ENCODE measurements around the gene PALM3.
A peak's percentile ranks its signal among the peaks of the same experiment; 100 is the strongest.

PALM3 gene, protein sequence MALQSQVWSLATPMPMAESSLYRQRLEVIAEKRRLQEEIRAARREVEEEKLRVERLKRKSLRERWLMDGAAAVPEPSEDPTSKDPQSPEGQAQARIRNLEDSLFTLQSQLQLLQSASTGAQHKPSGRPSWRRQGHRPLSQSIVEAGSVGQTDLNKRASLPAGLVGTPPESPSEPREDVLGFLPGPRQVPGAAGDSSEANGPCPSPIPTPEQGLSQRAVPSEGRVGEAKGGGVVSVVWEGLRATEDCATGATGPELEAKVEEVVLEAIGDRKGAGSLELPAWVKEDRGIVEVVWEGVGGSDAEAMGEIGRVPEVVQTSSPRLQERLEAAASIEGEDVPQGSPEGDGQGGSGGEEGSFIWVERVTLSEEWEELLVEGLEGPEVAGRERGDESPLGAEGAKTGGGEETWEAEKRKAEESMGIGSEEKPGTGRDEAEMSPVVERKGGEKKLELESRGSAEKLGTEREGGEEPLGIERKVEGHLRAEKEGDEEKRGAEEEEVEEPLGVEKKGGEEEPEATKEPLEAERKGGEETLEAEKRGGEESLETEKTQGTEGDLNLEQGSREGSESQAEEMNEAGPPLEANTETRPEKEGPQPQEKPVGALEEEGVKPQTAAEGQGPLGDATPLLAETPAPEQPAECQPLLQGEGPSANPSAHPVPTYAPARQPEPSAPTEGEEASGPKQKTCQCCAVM

DNA sequence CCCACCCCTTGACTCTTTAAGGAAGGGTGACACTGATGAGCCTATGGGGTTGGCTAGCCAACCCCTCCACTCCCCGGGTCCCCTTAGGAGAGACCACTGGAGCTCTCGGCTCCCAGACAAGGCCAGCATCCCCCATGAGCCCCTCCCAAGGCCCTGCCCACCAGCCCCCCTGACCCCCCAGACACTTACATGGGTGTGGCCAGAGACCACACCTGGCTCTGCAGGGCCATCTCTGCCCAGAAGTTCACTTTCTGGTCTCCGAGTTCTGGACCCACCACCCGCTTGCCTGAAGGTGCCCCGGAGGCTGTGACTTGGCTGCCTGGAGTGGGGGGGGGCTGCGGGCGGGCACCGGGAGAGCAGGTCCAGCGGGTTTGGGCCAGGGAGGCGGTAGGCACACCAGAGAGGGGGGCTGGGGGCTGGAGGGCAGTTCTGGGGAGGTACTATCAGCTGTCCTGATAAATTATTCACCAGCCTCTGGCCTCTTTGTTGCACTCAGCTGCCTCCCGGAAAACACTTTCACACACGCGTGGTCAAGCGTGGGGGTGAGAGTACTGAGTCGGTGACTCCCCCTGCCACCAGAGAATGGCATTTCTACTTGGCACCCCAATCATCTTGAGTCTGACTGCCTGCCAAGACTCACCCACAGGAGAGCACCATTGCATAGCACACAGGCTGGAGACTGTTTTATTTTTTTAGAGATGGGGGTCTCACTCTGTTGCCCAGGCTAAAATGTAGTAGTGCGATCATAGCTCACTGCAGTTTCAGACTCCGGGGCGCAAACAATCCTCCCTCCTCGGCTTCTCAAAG lies at the start of gene PALM3:
PALM3 (minus strand) TSS at position 326 of the 807 bp plus-strand sequence; CDS start at position 230, 96 bp downstream.
- no peak for DNase-seq

DNA sequence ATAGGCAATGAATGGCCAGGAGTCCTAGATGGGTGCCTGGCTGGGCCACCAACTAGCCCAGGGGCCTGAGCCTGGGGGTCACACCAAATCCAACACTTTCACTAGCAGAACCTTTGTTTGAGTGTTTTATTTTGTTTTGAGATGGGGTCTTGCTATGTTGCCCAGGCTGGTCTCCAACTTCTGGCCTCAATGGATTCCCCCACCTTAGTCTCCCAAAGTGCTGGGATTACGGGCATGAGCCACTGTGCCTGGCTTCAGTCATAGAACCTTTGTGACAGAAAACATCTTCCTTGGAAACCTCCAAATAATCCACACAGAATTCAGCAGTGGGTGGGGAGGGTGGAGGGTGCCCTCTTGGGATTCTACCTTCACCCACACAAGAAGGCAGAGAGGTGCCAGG lies 49.6 kb upstream of the PALM3 start:
- DNase-seq, result no peak

DNA sequence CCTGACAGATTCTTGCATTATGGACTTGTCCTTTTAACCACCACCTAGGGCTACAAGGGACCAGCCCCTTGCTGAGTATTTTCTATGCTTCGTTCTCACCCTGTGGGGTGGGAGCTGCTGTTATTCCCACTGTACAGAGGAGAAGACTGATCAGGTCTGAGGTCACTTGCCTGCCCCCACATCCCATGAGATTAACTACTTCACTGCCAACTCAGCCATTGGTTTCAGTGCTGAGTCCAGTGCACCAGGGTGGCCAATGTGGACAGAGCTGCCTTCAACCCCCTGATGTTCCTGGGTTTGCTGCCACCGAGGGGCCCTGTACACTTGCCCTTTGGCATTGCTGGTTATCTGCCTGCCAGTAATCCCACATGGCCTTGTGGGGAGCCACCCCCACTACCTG lies 48.8 kb upstream of the PALM3 start:
- DNase-seq, result no peak

DNA sequence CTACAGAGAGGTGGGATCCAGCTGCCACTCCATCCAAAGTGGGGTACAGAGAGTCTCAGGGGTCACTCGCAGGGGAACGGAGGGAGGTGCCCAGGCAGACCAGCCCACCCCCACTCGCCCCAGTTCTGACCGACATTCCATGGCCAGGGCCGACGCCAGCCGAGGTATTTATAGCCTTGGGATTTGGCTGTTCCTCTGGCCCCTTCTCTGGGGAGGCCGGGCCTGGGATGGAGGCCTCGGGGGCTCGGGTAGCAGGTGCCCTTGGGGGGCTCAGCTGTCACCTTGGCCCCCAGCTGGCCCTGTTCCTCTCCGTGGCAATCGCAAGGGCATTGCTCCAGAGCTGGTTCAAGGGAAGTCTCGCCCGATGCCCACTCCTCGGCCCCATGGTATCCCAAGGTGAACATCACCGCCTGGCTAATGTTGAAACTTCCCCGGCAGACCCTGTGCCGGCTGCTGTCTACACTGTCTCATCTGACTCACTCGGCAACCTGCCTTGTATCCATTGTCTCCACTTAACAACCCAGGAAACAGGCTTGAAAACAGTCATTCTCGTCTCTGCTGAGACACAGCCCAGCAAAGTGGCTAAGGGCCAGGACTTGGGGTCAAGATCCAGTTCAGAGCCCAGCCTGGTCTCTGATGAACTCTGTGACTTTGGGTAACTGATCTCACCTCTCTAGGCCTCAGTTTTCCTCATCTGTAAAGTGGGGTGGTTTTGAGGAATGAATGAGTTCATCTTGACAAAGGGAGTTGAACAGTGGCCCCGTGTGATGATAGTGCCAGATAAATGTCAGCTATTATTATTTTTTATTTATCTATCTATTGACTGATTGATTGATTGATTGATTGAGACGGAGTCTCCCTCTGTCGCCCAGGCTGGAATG lies 45.9 kb upstream of the PALM3 start:
- DNase-seq, result no peak

DNA sequence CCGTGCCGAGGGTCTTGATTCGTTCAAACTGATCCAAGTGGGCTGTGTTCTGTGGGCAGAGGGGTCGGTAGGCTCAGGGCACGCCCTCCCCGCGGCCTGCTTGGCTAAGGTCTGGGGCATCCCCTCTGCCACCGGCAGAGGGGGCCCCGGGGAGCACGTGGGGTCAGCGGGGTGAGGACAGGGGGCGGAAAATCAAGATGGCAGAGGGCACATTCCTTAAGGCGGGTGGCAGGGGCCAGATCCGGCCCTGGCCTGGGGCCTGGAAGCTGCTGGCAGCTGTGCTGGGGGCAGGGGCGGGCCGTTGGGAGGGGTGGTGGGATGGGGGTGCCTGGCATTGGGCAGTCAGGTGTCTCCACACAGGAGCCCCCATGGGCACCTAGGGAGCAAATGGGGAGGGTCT lies 45.0 kb upstream of the PALM3 start:
- DNase-seq, result no peak

DNA sequence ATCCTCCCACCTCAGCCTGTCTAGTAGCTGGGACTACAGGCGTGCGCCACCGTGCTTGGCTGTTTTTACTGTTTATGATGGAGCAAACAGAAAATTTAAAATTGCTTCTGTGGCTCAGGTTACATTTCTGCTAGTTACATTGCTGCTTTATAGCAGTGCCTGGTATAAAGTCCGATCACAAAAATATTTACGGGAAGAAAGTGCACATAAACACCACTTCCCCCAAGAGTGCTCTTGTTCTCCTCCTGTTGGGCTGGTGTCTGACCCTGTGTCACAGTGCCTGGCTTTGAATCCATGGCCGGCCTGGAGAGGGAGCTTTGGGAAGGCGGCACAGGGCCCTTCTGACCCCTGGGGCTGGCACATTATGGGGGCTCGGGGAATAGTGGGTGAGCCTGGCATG lies 43.8 kb upstream of the PALM3 start:
- DNase-seq, result no peak

DNA sequence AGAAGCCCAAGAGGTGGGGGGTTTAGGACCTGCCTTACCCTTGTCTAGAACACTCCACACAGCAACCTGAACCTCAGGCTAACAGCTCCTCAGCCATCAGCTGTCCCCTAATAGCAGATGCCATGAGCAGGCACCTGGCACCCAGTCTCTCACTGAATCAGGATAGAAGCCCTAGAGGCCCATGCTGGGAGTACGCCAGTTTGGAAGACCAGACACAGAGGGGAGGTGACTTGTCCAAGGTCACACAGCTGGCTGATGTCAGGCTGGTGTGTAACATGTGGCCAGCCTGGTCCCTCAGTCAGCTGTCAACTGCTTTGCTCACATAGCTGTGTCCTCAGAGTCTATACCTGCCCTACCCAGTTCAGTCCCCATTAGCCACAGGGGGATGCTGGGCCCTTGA lies 41.4 kb upstream of the PALM3 start:
- DNase-seq, result no peak

DNA sequence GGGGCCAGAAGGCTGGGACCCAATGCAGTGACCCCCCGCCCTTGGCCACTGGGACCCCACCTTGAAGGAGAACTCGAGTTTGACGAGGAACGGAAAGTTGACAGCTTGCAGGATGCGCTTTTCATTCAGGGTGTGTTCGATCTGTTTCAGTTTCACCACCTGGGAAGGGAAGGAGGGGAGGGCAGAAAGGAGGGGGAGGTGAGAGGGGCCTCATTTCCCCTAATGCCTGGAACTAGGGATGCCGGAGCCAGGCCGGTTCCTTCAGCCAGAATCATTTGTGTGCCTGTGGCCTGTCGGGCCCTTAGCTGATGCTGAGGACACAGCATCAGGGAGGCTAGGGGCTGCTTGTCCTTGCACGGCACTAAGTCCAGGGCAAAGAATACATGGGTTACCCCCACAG lies 40.9 kb upstream of the PALM3 start:
- DNase-seq, result no peak

DNA sequence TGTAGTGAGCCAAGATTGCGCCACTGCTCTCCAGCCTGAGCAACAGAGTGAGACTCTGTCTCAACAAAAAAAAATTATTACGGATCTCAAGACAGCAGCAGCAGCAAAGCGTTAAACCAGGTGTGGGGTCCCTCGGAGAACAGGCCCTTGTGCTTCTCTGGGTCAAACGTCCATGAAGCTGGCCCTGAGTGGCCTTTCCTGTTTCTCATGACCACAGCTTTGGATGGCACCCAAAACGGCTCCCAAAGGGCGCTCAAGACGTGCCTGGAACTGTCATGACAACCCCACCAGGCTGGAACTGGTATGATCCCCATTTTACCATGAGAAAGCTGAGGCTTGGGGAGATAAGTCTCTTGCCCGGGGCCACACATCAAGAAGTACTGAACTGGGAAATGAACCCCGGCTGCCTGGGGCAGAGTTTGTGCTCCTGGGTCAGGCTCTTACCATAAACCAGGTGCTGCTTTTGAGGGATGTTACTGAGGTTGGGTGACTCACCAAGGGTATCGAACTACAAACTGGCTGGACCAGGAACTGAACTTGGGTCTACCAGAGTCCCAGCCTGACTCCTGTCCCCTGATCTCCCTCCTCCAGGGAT lies 40.3 kb upstream of the PALM3 start:
- DNase-seq, result no peak

DNA sequence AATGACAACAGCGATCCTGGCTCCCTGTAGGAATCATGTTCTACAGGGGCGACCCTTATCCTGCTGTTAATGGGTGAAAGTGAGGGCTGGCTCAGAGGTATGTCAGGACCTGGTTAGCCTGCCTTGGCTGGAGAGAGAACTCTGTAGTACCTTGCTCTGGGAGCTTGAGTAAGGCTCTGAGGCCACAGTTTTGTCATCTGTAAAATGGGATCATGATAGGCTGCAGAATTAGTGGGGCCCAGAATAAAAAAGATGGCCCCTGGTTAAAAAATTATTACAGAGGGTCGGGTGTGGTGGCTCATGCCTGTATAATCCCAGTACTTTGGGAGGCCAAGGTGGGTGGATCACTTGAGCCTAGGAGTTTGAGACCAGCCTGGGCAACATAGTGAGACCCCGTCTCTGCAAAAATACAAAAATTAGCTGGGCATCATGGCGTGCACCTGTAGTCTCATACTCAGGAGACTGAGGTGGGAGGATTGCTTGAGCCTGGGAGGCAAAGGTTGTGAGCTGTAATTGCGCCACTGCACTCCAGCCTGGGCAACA lies 39.2 kb upstream of the PALM3 start:
- DNase-seq, result no peak

DNA sequence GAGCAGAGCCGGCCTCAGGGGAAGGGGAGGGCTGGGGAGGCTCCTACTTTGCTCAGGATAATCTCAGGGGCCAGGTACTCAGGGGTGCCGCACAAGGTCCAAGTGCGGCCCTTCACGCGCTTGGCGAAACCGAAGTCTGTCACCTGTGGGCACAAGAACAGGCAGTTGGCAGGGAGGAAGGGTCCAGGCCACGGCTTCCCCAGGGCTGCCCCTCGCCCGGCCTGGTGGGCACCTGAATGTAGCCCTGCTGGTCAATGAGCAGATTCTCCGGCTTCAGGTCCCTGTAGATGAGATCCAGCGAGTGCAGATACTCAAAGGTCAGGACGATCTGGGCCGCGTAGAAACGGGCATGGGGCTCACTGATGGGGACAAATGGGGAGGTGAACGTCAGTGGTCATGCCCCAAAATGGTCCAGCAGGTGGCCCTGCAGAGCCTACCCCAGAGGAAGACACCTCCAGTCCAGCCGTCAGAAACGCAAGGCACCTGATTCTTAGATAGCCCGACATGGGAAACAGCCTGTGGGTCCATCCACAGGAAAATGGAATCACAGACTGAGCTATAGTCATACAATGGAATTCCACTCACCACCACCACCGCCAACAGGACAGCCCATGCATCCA lies 35.8 kb upstream of the PALM3 start:
- no peak for DNase-seq

DNA sequence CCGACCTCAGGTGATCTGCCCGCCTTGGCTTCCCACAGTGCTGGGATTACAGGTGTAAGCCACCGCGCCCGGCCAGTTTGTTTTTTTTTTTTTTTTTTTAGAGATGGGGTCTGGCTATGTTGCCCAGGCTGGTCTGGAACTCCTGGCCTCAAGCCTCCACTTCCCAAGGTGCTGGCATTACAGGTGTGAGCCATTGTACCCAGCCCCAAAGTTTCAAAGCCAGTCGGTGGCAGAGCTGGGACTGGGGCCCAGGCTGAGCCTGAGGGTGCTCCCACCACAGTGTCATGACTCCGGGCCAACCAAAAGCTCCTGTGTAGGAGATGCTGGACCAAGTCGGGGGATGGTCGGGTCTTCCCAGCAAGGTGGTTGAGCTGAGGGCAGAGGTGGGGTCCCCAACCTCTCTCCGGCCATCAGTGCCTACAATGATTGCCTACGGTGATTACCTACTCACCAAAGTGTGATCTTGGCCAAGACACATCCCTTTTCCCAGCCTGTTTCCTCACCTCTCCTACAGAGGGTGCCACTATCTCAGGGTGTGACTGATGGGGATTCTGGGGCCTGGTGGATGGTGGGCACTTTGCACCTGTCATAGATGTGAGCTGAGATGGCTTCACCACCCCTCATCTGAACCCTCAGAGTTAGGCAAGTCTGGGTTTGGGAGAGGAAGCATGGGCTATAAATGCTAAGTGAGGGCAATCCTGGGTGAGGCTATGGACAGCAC lies 34.6 kb upstream of the PALM3 start:
- no peak for DNase-seq

DNA sequence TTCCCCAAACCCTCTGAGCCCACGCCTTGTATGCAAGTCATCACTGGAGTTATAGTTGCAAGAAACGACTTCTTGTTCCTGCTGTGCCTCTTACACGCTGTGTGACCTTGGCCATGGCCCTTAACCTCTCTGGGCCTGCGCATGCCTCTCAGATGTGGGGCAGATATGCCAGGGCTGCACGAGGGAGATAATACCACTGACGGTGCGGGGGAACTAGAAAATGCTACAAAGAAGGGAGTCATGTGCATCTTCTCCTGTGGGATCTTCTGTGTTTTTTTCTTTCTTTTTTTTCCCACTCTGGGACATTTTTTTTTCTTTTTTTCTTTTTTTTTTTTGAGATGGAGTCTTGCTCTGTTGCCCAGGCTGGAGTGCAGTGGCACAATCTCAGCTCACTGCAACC lies 33.0 kb upstream of the PALM3 start:
- no peak for DNase-seq

DNA sequence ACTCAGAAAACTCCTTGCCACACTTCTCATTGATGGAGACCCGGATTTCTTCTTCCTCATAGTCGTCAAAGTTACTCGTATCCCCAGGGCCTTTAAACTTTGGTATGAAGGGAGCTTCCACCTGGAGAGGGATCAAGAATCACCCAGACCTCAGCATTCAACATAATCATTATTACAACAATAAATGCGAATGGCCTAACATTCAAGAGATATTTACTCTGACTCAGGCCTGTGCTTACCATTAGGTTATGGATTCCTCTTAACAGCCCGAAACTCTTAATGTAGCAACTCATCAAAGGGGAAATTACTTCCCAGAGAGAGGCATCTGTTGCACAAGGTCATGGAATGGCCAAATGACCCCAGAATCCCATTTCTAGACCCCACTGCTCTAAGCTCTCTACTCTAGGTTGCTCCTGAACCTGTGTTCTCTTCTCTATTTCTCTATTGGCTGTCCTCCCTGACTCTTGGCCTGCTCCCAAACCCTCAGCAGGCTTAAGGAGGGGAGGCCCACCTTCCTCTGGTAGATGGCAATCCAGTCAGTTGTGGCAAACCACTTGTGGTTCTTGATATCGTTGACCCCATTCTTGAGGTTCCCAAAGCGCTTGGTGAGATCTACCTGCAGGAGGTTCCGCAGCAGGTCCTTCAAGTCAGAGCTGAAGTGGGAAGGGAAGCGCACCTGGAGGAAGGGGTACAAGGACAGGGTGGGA lies 31.4 kb upstream of the PALM3 start:
- DNase-seq, result no peak

DNA sequence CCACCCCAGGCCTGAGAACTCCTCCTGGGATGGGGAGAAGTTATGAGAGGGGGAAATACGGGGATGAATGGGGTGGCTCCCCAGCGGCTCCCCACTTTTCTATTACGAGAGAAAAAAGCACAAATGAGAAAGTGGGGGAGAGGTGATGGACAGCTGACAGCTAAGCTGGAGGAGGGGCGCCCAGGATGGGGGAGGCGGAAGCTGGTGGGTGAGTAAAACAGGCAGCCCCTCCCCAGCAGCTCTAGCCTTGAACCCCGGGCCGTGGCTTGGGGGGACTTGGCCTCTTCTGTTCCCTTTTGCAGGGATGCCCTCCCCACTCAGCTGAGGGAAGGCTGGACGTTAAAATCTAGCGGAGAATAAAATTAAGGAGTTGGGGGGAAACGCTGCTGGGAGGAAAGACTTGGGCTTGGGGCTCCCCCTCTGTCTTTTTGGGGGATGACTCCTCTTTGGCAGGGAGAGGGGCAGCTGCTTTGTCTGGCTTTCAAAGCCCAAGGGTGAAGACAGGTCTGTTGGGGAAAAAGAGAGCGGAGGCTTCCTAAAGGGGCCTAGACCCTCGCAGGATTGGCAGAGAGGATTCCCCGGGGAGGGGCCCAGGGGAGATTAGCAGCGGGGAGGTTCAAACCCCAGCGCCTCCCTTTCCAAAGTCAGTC lies 30.1 kb upstream of the PALM3 start:
- no peak for DNase-seq

DNA sequence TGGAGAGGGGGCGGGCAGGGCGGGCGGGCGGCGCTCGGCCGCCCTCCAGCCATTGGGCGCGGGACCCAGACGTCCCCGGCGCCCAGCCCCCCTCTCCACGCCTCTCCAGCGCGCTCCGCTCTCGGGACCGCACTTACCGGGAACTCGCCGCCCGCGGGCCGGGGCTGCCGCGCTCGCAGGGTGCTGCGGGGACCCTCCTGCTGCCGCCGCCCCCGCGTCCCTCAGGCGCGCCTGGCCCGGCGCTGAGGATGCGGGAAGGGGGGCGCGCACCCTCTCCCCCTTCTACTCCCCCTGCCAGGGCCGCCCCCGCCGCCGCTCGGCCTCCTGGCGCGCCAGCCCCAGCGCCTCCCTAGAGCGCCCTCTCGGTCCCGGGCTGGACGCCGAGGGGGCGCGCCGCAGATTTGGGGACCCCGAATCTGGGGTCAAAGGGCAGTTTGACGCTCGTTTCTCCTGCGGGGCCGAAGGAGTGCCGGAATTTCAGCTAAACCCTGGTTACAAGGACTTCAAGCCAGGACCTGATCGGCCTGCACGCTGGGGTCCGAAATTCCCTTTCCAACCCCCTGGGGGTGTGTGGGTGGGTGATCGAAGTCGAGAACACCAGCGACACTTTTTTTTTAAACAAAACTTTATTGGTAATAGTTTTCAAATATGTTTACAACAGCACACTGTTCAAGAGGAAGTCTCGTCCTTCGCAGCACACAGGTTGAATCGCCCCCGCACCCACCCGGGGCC lies 29.4 kb upstream of the PALM3 start:
- DNase-seq, result peak; percentile 67

DNA sequence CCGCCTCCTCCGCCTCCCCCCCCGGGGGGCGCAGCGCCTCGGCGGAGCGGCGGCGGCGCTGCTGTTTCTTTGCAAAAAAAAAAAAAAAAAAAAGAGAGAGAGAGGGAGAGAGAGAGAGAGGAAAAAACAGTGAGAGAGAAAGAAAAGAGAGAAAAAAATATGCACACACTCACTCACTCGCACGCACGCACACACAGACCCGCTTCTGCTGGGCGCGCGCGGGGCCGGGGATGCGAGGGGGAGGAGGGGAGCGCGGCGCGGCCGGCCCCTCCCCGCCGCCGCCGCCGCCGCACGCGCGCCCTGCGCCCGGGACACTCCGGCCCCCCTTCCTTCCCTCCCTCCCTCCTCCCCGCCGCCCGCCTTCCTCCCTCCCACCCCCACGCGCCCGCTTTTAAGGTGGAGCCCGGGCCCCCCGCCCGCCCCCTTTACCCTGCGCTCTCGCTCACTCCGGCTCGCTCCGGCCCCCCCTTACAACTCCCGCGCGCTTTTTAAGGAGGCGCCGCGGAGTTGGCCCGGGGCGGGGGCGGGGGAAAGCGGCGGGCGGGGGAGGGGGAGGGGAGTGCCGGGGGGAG lies 28.7 kb upstream of the PALM3 start, which contains the start of gene SAMD1:
SAMD1 (minus strand) TSS at position 243 of the 572 bp plus-strand sequence.
- peak; percentile 91 for DNase-seq
